ENCODE results near the gene SHPK. TPM values are rescaled to one million over a fixed set of nuclear protein-coding genes. Genes with fewer than 3 reads are reported as not detected.

The SHPK gene
- polyA plus RNA-seq, 2 of the 4 experiments (the other 2 are of a cell fraction): 10.7 to 11.2 TPM

GRCh38 chr17:3589784-3590183 is 46.3 kb downstream of the SHPK start (continued):
- TF ChIP-seq CHD2 (IDR thresholded peaks at IDR 0.05; ENCODE audit: low read length, partially characterized antibody) (no peak), ZSCAN20 (CRISPR knock-in tag; IDR thresholded peaks at IDR 0.05) (no peak), HES2 (IDR thresholded peaks at IDR 0.05) (no peak)

GRCh38 chr17:3585826-3586225 is 50.2 kb downstream of the SHPK start:
- ATAC-seq (peak in 1 of 2 experiments; percentile 27; a peak in 1 of 6 replicates), DNase-seq (ENCODE audit: low read depth in 1 of 2, low spot score in 1 of 2) (no peak), FAIRE-seq (no peak)
- ChIA-PET CTCF (interaction anchor here (0.7 kb wide), 1 partner anchor 9 kb away, joined by 3 read pairs; no protein-coding TSS in a partner anchor), POLR2A (no interaction called here)
- no peak for TF ChIP-seq CEBPB (IDR thresholded peaks at IDR 0.05)
- TF ChIP-seq RFX5 (IDR thresholded peaks at IDR 0.05): no peak
- TF ChIP-seq HMGXB4 (CRISPR knock-in tag; IDR thresholded peaks at IDR 0.05; ENCODE audit: borderline replicate concordance): no peak
- no peak for TF ChIP-seq CHD4 (IDR thresholded peaks at IDR 0.05; ENCODE audit: borderline replicate concordance)
- no peak for TF ChIP-seq EHMT2 (IDR thresholded peaks at IDR 0.05; ENCODE audit: low read depth)
- no peak for TF ChIP-seq HOXA7 (CRISPR knock-in tag; IDR thresholded peaks at IDR 0.05)
- TF ChIP-seq EP300 (IDR thresholded peaks at IDR 0.05): no peak
- WGBS (ENCODE audit: missing lambda C conversion rate): 94% methylated on average over 17 of the region's 17 CpGs
- no peak overlapping the region for H3K4me2 ChIP-seq
- no peaks in the 10 kb centered on the region for H3K9me3 ChIP-seq
- no peak overlapping the region for H3K27ac ChIP-seq
- no peak overlapping the region for H3K4me3 ChIP-seq
- H3K4me1 ChIP-seq: no peaks in the 10 kb centered on the region

- ChIA-PET CTCF (no interaction called here), POLR2A (no interaction called here)
- no peak for TF ChIP-seq ELK1 (IDR thresholded peaks at IDR 0.05; ENCODE audit: low read depth, low read length)
- no peak for TF ChIP-seq HMGXB4 (CRISPR knock-in tag; IDR thresholded peaks at IDR 0.05; ENCODE audit: borderline replicate concordance)
- TF ChIP-seq JUNB (IDR thresholded peaks at IDR 0.05): no peak
- no peak for TF ChIP-seq TFCP2L1 (CRISPR knock-in tag; IDR thresholded peaks at IDR 0.05)
- no peak for TF ChIP-seq EHF (CRISPR knock-in tag; IDR thresholded peaks at IDR 0.05)
- TF ChIP-seq FOXS1 (CRISPR knock-in tag; IDR thresholded peaks at IDR 0.05): no peak
- no peak for TF ChIP-seq RARB (CRISPR knock-in tag; IDR thresholded peaks at IDR 0.05)
- TF ChIP-seq GATA3 (IDR thresholded peaks at IDR 0.05; ENCODE audit: borderline replicate concordance): no peak
- no peak for TF ChIP-seq JUN (IDR thresholded peaks at IDR 0.05)
- TF ChIP-seq BHLHE40 (IDR thresholded peaks at IDR 0.05; ENCODE audit: low read depth, low read length): no peak
- TF ChIP-seq E2F6 (IDR thresholded peaks at IDR 0.05; ENCODE audit: borderline replicate concordance, low read depth): no peak
- TF ChIP-seq RAD21 (conservative IDR thresholded peaks at IDR 0.05 in 1 of 2, IDR thresholded peaks at IDR 0.05 in 1 of 2): no peak
- TF ChIP-seq RCOR1 (IDR thresholded peaks at IDR 0.05; ENCODE audit: low read depth, low read length): no peak
- TF ChIP-seq EHMT2 (IDR thresholded peaks at IDR 0.05; ENCODE audit: low read depth): no peak
- no peak for TF ChIP-seq PHF8 (IDR thresholded peaks at IDR 0.05; ENCODE audit: borderline replicate concordance, low read depth)
- TF ChIP-seq RNF2 (IDR thresholded peaks at IDR 0.05; ENCODE audit: borderline replicate concordance, low read depth): no peak
- 86% methylated on average over 8 of the region's 9 CpGs for WGBS (ENCODE audit: missing lambda C conversion rate)
- no peaks in the 10 kb centered on the region for H3K4me1 ChIP-seq
- FAIRE-seq: no peak
- peak; percentile 38 to 44; a peak in 2 of 6 replicates for ATAC-seq
- H3K4me3 ChIP-seq: no peak overlapping the region
- no peak overlapping the region for H3K4me2 ChIP-seq
- no peak overlapping the region for H3K27ac ChIP-seq
- H3K9me3 ChIP-seq: no peaks in the 10 kb centered on the region
- DNase-seq (ENCODE audit: low read depth in 1 of 2, low spot score in 1 of 2): no peak
Observed at GRCh38 chr17:3583456-3583855, 52.6 kb downstream of the SHPK start.

Measured in A549 (cell line).